PC-9 (cell line): ENCODE results near the gene DCTN1. TPM values are rescaled to one million over a fixed set of nuclear protein-coding genes. Genes with fewer than 3 reads are reported as not detected.
A peak's percentile ranks its signal among the peaks of the same experiment; 100 is the strongest.
"Not testable (repeated sequence)": the region's sequence is repeated elsewhere in the genome, so short reads cannot be mapped to it uniquely, and the experiment has no call there.

Experiments used
- BruUV-seq: library from RNA; stranded (reverse); fragments of 400-500 nt; replicated peaks from 2 replicates; lab custom pipeline; 2021; lab: Mats Ljungman, UMichigan
- CTCF ChIA-PET: fragments of 300-600 bp; sonication (Branson Sonifier 250); formaldehyde crosslinking; loops from one replicate; lab custom pipeline; 2022; ENCODE audit warnings: antibody characterized with exemption; lab: Charles Lee
- POLR2A ChIA-PET: fragments of 300-600 bp; sonication (Branson Sonifier 250); formaldehyde crosslinking; loops from one replicate; lab custom pipeline; 2022; ENCODE audit warnings: antibody characterized with exemption; ENCODE audit not compliant: unreplicated experiment; lab: Charles Lee
- DNase-seq, 2 experiments: peaks; one replicate each; pipeline versions ENCODE4 v3.0.0 to v3.0.0-alpha.2; 2015 to 2022; ENCODE audit warnings: mixed read lengths in 1 of 2
- H2AFZ ChIP-seq: fragments of 200-600 bp; sonication (generic); 2 replicates; pipeline ENCODE4 v1.8.1; 2017; ENCODE audit warnings: antibody characterized with exemption
- H3F3A ChIP-seq: fragments of 200-600 bp; sonication (generic); 2 replicates; pipeline ENCODE4 v1.8.1; 2017; ENCODE audit warnings: antibody characterized with exemption, mild to moderate bottlenecking, low read depth; ENCODE audit not compliant: insufficient read depth
- H3K27ac ChIP-seq: fragments of 200-600 bp; sonication (generic); 2 replicates; pipeline ENCODE4 v1.6.1; 2016; ENCODE audit warnings: mixed run types
- H3K27me3 ChIP-seq: fragments of 200-600 bp; sonication (generic); 2 replicates; pipeline ENCODE4 v1.6.1; 2016; ENCODE audit warnings: low read depth, mixed run types; ENCODE audit not compliant: insufficient read depth
- H3K36me3 ChIP-seq: fragments of 200-600 bp; sonication (generic); 2 replicates; pipeline ENCODE4 v1.6.1; 2016; ENCODE audit warnings: low read depth, mixed run types
- H3K4me1 ChIP-seq: fragments of 200-600 bp; sonication (generic); replicated peaks from 2 replicates; pipeline ENCODE4 v1.6.1; 2016; ENCODE audit warnings: mixed run types; ENCODE audit not compliant: insufficient read depth
- H3K4me2 ChIP-seq: fragments of 200-600 bp; sonication (generic); 2 replicates; pipeline ENCODE4 v1.6.1; 2017; ENCODE audit warnings: mixed run types
- H3K4me3 ChIP-seq: fragments of 200-600 bp; sonication (generic); 2 replicates; pipeline ENCODE4 v1.6.1; 2016; ENCODE audit warnings: mixed run types
- H3K79me2 ChIP-seq: fragments of 200-600 bp; sonication (generic); 2 replicates; pipeline ENCODE4 v1.6.1; 2017; ENCODE audit warnings: low read depth, mixed run types
- H3K9me2 ChIP-seq: fragments of 200-600 bp; sonication (generic); 2 replicates; pipeline ENCODE4 v1.8.1; 2017; ENCODE audit warnings: mild to moderate bottlenecking; ENCODE audit not compliant: insufficient read depth
- H3K9me3 ChIP-seq: fragments of 200-600 bp; sonication (generic); 2 replicates; pipeline ENCODE4 v1.8.1; 2016; ENCODE audit warnings: low read depth; ENCODE audit not compliant: insufficient read depth
- H4K20me1 ChIP-seq: fragments of 200-600 bp; sonication (generic); 2 replicates; pipeline ENCODE4 v1.8.1; 2017; ENCODE audit not compliant: insufficient read depth
- EZH2 ChIP-seq: fragments of 200-600 bp; sonication (generic); IDR thresholded peaks from 2 replicates; pipeline ENCODE4 v1.8.0; 2017; ENCODE audit warnings: antibody characterized with exemption, low read depth
- intact Hi-C: fragments of 100-400 bp; cut with micrococcal nuclease; formaldehyde crosslinking; loops from one replicate; pipeline ENCODE4 v1.10.0; 2022; ENCODE audit not compliant: unreplicated experiment
- total RNA-seq: library from RNA; stranded (reverse); gene quantifications from 2 replicates; pipeline ENCODE4 v1.2.3, GENCODE V29; 2021
- TF ChIP-seq, protein P1 (sequence below): fragments of 200-600 bp; sonication (generic); conservative IDR thresholded peaks from 2 replicates; pipeline ENCODE4 v1.6.1; 2017; ENCODE audit warnings: mixed run types, antibody characterized with exemption, mild to moderate bottlenecking, moderate library complexity

Gene DCTN1
- total RNA-seq, 1 experiment from 2014 or later, result 130 TPM

DNA sequence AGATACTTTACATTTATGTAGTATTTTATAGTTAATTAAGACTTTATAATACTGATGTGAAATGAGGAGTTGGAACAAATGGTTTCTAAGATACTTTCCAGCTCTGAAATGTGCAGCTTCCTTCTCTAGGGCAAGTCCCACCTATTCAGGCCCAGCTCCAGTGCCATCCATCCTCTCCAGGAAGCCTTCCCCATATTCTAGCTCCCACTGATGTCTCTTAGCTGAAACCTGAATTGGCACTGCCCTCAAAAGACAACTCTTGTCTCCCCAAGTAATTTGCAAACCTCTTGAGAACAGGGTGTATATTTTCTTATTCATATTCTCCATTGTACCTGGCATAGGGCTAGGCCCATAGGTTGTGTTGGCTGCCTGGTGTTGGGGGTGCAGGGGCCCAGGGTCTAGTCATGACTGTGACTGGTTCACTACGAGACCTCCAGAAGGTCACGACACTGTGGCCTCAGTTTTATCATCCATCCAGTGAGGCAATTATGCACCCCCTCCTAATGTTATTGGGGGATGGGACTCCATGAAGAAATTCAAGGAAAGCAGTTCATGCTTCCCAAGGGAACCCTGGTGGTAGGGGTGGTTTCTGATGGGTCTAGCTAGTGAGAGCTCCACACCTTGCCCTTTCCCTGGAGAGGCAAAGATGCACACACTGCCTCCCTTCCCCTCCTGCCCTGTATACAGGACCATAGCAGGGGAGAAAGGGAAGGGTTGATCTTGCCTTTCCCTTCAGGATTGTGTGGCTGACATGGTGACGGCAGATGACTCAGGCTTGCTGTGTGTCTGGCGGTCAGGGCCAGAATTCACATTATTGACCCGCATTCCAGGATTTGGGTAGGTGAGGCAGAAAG, 44.3 kb upstream of the DCTN1 start:
- Histone ChIP-seq H3K27me3 (no peaks in the 10 kb centered on the region), H3K4me1 (peaks cover 9% of the 10 kb centered on the region), H3K27ac (no peak overlapping the region), H3K4me3 (no peak overlapping the region), H2AFZ (no peak overlapping the region), H3K79me2 (no peaks in the 10 kb centered on the region), H3K9me2 (no peaks in the 10 kb centered on the region), H3K9me3 (no peaks in the 10 kb centered on the region), H3K36me3 (peaks cover 13% of the 10 kb centered on the region; the same call in 1 of the 2 replicates), H4K20me1 (0 out of 2 replicates have a peak, but pooled peaks cover 4% of the 10 kb centered on the region), H3K4me2 (no peak overlapping the region), H3F3A (peaks cover 41% of the 10 kb centered on the region; the same call in 1 of the 2 replicates)
- no peak for DNase-seq
- no TSS peak for BruUV-seq
- TF ChIP-seq, protein P1, sequence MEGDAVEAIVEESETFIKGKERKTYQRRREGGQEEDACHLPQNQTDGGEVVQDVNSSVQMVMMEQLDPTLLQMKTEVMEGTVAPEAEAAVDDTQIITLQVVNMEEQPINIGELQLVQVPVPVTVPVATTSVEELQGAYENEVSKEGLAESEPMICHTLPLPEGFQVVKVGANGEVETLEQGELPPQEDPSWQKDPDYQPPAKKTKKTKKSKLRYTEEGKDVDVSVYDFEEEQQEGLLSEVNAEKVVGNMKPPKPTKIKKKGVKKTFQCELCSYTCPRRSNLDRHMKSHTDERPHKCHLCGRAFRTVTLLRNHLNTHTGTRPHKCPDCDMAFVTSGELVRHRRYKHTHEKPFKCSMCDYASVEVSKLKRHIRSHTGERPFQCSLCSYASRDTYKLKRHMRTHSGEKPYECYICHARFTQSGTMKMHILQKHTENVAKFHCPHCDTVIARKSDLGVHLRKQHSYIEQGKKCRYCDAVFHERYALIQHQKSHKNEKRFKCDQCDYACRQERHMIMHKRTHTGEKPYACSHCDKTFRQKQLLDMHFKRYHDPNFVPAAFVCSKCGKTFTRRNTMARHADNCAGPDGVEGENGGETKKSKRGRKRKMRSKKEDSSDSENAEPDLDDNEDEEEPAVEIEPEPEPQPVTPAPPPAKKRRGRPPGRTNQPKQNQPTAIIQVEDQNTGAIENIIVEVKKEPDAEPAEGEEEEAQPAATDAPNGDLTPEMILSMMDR, result no peak
- TF ChIP-seq EZH2, result no peak
- CTCF ChIA-PET, result no interaction called here
- POLR2A ChIA-PET, result no interaction called here
- intact Hi-C loops, result no loop called here

DNA sequence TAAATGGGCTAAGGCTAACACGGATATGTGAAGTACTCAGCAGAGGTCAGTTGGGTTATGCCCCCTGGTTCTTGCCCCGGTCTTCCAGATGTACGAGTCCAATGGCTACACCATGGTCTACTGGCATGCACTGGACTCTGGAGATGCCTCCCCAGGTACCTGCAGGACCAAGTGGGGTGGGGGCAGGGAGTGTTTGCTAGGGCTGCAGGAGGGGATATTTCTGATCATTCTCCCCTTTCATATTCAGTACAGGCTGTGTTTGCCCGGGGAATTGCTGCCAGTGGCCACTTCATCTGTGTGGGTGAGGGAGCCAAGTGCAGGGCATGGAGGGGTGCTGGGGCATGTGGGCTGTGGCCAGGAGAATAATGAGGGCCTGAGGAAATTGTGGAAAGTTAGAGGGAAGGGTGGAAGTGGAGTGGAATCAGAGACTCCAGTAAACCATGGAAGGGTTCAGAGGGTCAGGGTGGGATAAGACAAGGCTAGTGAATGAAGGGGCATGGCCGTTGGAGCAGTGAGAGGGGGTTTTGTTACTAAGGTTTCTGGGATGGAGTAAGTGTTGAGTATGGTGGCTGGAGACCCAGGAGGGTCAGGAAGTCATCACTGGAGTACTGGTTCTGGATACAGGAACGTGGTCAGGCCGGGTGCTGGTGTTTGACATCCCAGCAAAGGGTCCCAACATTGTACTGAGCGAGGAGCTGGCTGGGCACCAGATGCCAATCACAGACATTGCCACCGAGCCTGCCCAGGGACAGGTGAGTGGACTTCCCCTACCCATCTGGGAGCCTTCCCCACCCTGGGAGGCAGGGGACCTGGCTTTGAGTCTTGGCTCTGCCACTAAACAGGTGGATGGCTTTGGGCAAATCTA, 43.4 kb upstream of the DCTN1 start:
- H3K36me3 ChIP-seq, result peaks cover 8% of the 10 kb centered on the region; the same call in 1 of the 2 replicates
- ChIA-PET CTCF (no interaction called here), POLR2A (no interaction called here)
- no peak overlapping the region for H3K4me2 ChIP-seq
- H3K9me3 ChIP-seq, result no peaks in the 10 kb centered on the region
- no TSS peak for BruUV-seq
- DNase-seq, result no peak
- H3K27ac ChIP-seq, result no peak overlapping the region
- intact Hi-C loops, result no loop called here
- no peaks in the 10 kb centered on the region for H3K27me3 ChIP-seq
- no peaks in the 10 kb centered on the region for H3K79me2 ChIP-seq
- 0 out of 2 replicates have a peak, but pooled peaks cover under 1% of the 10 kb centered on the region for H4K20me1 ChIP-seq
- peaks cover 41% of the 10 kb centered on the region; the same call in 1 of the 2 replicates for H3F3A ChIP-seq
- no peak overlapping the region for H2AFZ ChIP-seq
- H3K9me2 ChIP-seq, result no peaks in the 10 kb centered on the region
- TF ChIP-seq EZH2, result no peak
- TF ChIP-seq, protein P1, result no peak
- no peak overlapping the region for H3K4me3 ChIP-seq
- H3K4me1 ChIP-seq, result peaks cover 9% of the 10 kb centered on the region

DNA sequence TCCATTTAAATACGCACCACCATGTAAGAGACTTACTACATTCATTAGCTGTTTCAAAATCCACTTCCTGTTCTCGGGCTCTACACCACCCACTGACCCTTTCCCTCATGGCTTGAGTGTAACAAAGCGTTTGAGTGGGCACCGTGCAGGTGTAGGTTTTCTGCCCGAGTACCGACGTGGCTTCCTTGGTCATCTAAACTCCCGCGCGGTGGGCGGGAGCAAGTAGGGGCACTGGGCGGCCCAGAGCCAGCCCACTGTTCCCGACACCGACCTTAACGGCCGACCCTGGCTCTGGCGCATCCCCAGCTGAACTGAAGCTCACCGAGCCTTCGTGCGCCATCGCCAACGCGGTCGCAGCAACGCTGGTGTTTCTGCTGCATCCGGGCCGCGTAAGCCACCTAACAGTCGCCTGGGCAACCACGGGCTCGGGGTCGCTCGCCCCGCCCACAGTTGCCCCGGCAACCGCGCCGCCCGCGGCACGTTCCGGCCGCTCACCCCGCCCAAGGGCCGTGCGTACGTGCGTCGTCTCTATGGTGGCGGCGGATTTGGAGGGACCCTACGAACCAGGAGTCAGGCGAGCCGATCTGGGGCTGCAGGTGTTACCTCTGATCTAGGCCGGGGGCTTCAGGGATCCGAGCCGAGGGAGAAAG, 41.2 kb upstream of the DCTN1 start, which contains the start of the genes C2orf81 and WDR54:
Gene C2orf81, minus strand, starts transcription at position 399 of the 650 bp plus-strand sequence. Its CDS starts 59 bp downstream, at position 340.
Gene WDR54, plus strand, starts transcription at position 510 of the 650 bp plus-strand sequence. CDS start 424 bp downstream, outside the sequence.
- H3K9me3 ChIP-seq, result no peaks in the 10 kb centered on the region
- TF ChIP-seq EZH2, result no peak
- TF ChIP-seq, protein P1, result no peak
- H3K79me2 ChIP-seq, result no peaks in the 10 kb centered on the region
- ChIA-PET POLR2A (interaction anchor here (0.5 kb wide), 1 partner anchor 43 kb away, joined by 13 read pairs; no protein-coding TSS in a partner anchor), CTCF (interaction anchor here (1.1 kb wide), 1 partner anchor 413 kb away, joined by 3 read pairs; no protein-coding TSS in a partner anchor)
- no peaks in the 10 kb centered on the region for H3K36me3 ChIP-seq
- no peaks in the 10 kb centered on the region for H4K20me1 ChIP-seq
- peak within 1 kb of the TSS; percentile 83 for H3K4me2 ChIP-seq
- DNase-seq, result peak; percentile 78 to 93
- H3K27ac ChIP-seq, result peak within 1 kb of the TSS; percentile 40
- intact Hi-C loops, result loop anchor here (1.0 kb wide), 1 partner anchor 29 kb away; no protein-coding TSS in a partner anchor
- H3F3A ChIP-seq, result peaks cover 41% of the 10 kb centered on the region; the same call in 1 of the 2 replicates
- no peaks in the 10 kb centered on the region for H3K9me2 ChIP-seq
- peak within 1 kb of the TSS; percentile 84 for H2AFZ ChIP-seq
- peaks cover 9% of the 10 kb centered on the region for H3K4me1 ChIP-seq
- H3K4me3 ChIP-seq, result peak within 1 kb of the TSS; percentile 67
- H3K27me3 ChIP-seq, result no peaks in the 10 kb centered on the region
- BruUV-seq, result no TSS peak

DNA sequence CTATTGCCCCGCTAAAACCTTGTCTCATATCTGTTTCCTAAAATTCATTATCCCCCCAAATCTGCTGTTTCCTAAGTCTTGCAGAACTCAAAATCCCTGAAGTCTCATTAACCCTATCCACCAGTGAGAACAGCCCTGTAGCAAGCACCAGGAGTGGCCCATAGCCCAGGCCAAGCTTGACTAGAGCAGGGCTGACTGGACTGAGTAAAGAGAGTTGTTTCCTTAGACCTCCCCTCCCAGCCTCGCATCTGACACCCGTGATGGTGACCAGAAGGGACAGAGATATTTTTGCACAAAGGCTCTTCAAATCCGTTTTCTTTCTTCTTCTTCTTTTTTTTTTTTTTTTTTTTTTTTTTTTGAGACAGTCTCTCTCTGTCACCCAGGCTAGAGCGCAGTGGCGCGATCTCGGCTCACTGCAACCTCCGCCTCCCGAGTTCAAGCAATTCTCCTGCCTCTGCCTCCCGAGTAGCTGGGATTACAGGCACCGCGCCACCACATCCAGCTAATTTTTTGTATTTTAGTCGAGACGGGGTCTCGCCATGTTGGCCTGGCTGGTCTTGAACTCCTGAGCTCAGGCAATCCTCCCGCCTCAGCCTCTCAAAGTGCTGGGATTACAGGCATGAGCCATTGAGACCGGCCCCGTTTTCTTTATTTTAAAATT, 40.5 kb upstream of the DCTN1 start:
- H2AFZ ChIP-seq, result peak overlapping the region; percentile 84
- H4K20me1 ChIP-seq, H3K36me3 ChIP-seq, H3K9me3 ChIP-seq, BruUV-seq, POLR2A ChIA-PET, DNase-seq, H3K79me2 ChIP-seq, H3K9me2 ChIP-seq, H3K4me1 ChIP-seq, H3K27me3 ChIP-seq: not testable (repeated sequence)
- intact Hi-C loops, result loop anchor here (1.0 kb wide), 1 partner anchor 28 kb away; no protein-coding TSS in a partner anchor
- peak overlapping the region; percentile 67 for H3K4me3 ChIP-seq
- peak overlapping the region; percentile 83 for H3K4me2 ChIP-seq
- peaks cover 41% of the 10 kb centered on the region; the same call in 1 of the 2 replicates for H3F3A ChIP-seq
- CTCF ChIA-PET, result interaction anchor here (1.1 kb wide), 1 partner anchor 413 kb away, joined by 3 read pairs; no protein-coding TSS in a partner anchor
- peak overlapping the region; percentile 40 for H3K27ac ChIP-seq
